ENCODE measurements around the gene TSPAN18.
A peak's percentile ranks its signal among the peaks of the same experiment; 100 is the strongest.

Gene TSPAN18

DNA sequence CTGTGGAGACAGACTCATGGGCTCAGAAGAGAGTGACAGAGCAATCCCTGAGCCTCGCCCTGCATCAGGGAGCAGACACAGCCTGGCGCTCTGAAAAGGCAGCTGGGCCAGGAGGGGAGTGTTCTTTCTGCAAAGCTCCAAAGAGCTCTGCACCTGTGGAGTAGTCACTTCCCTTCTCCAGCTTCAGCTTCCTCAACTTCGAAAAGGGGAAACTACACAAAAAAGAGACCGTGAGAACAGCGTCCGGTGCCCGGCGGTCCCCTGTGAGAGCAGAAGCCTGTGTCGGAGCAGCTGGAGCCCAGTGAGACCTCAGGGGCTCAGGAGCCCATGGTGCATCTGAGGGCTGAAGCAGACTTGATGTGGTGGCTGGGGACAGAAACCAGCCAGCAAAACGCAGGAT is 188.9 kb downstream of the TSPAN18 start:
- DNase-seq (ENCODE audit: low read depth in 2 of 2) = no peak

DNA sequence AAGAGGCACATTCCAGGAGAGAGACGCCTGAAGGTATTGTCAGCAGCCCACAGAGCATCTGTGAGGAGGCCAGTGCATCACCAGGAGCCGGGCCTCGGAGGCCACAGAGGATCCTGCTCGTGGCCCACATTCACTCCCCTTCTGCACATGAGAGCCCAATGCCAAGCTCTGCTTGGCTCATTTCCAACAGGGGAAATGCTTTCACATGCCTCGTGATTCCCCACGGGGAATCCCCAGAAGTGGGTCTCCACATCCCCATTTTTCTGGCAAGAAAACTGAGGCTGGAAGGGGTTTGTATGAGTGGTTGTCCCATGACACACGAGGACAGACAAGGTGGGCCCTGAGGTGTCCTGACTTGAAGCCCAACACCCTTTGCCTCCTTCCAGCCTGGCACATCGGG is 189.6 kb downstream of the TSPAN18 start:
- no peak for DNase-seq (ENCODE audit: low read depth in 2 of 2)

DNA sequence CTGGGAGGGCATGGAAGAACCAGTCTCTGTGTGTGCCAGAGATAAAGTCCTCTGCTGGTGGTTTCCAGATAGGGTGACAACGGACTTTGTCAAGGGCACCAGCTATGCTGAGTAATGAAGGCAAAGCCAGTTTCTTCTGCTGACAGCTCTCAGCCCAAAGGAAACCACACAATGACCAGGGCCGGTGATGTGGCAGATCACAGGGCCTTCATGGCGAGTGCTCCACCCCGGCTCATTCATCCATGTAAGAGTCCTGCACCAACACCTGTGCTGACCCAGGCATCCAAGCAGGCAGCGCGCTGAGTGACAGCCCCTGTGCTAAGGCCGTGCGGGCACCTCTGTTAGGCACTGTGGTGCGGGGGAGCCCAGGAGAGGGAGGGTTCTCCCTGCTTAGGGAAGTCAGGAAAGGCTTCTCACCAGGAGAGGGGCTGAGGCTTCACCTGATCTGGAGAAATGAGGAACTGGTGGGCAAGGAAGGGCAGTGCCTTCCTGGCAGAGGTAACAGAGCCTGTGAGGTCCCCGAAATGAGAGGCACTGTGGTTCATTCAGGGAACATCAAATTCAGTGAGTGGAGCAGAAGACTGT is 190.1 kb downstream of the TSPAN18 start:
- no peak for DNase-seq (ENCODE audit: low read depth in 2 of 2)

DNA sequence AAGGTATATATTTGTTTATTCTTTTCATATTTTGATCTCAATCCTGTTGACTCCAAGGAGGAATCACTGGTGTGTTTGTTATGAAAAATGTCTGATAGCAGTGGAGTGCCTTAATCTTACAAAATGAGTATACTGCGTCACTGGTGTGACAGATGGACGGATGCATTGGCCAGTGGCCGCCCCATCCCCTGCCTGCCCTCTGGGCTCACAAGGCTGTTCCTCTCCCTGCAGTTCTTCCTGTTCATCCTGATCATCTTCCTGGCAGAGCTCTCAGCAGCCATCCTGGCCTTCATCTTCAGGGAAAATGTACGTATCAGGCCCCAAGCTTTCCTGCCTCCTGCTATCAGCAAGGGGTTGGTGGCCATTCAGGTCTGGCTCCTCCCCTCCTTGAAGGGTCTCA is 191.0 kb downstream of the TSPAN18 start:
- DNase-seq (ENCODE audit: low read depth in 2 of 2) = no peak

DNA sequence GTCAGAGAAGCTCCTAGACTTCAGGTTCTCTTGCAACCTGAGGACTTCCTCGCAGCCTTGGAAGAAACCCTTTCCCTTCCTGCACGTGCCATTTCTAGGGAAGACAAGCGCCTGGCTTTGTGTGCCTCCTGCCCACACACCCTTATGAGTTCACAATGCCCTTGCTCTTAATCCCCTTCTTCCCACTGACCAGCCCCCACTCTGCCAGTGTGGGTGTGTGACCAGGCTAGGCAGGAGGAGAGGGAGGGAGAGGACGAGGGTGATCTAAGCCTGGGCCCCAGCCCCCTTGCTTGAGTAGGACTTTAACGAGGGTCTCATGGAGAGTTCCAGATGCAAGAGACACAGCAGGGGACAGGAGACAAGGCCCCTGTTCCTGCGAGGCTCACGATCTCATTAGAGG is 193.7 kb downstream of the TSPAN18 start:
- DNase-seq (ENCODE audit: low read depth in 2 of 2) = no peak

DNA sequence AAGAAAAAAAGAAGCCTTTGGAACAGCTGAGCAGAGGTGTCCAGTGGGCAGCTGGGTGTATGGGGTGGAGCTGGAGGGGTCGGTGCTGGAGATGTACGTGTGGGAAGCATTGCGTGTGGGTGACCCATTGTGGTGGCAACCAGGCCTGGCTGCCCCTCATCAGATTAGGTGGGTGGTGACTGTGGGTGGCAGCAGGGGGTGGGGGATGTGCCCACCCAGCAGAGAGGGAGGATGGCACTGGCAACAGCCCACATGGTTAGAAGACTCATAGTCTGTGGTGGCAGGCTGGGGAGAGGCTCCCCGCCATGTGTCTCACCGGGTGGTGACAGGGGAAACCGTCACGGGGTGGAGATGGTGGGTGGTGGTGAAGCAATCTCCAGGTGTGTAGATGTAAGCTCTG is 196.4 kb downstream of the TSPAN18 start:
- no peak for DNase-seq (ENCODE audit: low read depth in 2 of 2)

DNA sequence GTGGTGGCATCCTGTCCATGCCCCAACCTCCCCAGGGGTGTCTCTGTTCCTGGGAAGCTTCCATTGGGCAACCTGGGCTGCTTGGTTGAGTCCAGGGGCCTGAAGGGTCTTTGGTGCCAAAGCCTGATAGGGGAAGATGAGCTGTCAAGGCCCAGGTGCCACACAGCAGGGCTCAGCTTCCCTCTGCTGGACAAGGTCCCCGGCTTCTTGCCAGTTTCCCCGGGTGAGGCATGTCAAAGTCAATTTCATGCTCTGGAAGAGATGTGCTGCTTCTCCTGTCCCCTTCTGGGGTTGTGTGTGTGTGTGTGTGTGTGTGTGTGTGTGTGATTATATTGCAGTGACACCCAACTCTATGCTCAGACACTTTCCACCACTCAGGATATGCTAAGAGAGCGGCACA is 197.0 kb downstream of the TSPAN18 start:
- DNase-seq (ENCODE audit: low read depth in 2 of 2) = no peak

DNA sequence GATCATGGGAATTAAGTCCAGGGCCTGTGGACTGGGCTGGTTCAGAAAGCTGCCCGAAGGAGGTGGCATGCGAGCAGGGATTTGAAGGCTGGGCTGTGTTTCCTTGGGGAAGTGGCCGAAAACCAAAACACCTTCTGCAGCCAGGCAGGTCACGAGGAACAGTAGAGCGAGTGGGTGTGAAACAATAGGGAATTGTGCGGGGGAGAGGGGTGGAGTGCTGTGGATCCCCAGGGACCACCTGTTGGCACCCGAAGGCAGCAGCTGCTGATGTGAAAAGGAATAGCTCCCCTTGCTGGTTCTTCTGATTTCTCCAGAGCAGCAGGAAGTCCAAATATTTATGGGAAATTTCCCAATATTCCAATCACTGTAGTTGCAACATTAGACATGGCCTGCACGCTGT is 199.3 kb downstream of the TSPAN18 start:
- no peak for DNase-seq (ENCODE audit: low read depth in 2 of 2)

DNA sequence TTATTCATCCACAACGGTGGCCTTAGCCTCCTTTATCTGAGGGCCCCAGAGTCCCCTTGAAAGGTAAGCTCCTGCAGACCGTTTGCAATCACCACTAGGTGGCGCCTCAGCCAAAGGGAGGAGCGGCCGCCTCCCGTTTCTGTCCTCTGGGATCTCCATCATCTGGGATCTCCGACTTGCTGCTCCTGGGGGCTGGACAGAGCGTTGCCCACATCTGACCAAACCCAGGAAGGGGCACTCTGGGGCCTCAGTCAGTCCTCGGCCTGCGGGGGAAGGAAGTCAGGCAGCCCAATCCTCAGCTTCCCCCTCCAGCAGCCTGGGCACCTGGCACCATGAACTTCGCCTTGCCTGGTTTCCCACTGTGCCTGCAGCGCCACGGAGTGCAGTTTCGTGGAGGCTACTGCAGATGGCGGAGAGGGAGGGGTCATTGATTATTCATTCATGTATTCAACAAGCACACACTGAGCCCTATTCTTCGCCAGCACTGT is 200.5 kb downstream of the TSPAN18 start:
- DNase-seq (ENCODE audit: low read depth in 2 of 2) = peak in 1 of 2 donors; percentile 49

DNA sequence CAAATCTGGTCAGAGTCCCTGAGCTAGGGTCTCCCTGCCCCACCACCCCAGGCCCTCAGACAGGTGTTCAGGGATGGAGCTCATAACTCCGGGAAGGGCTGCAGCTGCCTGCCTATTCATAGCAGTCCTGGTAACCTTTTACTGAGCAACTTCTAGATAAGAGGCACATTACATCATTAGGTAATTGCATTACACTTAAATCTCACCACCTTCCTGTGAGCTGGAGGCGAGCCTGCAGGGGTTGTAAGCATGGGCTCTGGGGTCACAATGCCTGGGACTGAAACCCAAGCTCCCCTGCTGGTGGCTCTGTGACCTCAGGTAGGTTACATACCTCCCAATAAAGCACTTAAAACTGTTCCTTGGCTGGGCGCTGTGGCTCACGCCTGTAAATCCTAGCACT is 201.4 kb downstream of the TSPAN18 start:
- no peak for DNase-seq (ENCODE audit: low read depth in 2 of 2)

DNA sequence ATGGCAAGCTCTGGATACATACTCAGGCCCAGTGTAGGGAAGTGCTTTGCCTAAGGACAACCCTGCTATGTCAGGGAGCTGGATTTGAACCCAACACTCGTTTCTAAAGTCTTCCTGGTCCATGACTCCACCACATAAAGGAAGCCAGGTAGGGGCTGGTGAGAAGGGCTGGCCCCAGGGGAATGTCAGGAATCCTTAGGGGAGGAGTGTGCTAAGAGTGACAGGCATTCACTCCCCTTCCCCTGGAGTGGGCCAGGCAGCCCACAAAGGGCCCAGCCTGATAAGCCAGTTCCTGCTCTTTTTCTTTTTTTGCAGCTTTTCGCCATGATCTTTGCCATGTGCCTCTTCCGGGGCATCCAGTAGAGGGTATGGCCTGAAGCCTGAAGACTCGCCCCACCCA is 202.1 kb downstream of the TSPAN18 start:
- DNase-seq (ENCODE audit: low read depth in 2 of 2) = no peak

DNA sequence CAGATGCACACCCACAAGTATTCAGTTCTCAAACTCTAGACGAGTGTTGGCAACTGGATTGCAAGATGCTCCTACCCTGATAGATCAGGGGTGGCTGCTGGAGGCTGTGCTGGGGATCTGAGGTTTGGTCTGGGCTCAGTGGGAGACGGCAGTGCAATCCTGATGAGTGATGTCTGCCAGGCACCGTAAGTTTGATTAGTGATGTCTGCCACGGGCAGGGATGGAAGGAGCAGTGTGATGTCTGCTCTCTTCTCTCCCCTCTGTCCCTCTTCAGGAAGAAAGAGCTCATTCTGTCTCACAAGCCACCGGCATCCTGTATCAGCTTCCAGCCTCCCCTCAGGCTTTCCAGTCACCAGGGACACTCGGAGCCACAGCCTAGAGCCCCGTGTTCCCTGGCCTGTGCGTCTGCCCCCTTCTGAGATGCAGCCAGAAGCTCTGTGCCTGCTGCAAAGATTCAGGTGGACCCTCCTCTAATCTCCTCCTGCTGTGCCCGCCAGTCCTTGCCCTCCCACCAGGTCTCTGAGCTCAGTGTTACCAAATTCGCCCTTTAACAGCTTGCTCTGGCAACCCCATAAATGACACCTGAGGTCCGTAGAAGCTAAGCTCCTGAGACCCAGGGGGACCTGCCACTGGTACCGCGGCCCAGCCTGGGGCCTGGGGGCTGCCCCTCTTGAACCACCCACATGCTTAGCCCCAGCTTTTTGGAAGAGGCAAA is 204.0 kb downstream of the TSPAN18 start:
- no peak for DNase-seq (ENCODE audit: low read depth in 2 of 2)

DNA sequence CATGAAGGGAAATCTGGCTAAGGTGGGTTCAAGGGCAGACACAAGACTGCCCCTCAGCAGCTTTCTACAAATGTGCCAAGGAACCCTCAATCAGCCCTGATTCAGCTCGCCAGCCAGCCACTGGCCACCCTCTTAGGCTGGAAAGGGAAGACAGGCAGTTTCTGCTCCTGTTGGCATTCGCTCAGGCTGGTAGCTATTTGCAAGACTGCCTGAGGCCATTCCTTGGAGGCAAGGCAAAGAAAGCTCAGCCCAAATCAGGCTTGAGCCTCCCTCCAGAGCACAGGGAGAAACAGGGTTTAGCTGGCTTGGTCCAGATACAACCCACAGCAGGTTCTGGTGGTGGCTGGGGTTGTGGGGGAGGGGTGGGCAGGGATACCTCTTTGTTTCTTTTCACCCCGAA is 204.7 kb downstream of the TSPAN18 start:
- DNase-seq (ENCODE audit: low read depth in 2 of 2) = no peak

DNA sequence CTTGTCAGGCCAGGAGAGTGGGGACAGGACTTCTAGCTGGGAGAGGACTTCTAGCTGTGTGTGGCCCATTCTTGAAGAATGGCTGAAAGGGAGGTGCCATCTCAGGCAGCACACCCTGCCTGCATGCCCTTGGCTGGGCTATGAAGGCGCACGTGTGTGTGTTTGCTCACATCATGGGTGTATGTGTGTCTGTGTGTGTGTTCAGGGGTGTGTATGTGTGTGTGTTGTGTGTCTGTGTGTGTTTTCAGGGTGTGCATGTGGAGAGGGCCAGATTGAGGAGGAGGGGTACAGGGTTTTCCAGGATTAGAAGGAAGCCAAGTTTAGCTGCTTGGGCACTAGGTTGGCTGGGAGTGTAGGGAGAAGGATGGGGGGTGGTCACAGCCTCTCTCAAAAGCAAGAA is 207.3 kb downstream of the TSPAN18 start:
- DNase-seq (ENCODE audit: low read depth in 2 of 2) = no peak

DNA sequence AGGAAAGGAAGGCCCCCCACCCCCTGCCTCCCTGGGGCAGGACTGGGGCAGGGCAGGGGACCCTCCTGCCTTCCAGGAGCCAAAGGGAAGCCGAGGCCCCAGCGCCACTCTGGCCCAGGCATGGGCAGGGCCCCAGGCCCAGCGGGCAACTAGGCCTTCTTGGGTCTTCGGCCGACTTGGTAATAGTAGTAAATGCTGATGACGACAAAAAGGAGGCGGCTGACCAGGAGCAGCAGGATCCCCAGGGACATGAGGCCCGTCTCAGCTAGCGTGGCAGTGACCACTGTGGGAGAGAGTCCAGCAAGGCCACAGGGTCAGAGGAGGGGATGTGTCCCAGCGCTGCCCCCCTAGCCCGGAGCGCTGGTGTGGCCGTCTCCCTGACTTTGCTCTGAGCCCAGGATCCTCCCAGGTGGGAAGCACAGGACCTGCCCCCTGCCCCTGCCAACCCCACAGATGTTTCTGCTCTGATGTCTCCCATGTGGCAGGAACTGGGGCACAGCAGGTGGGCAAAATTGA is 208.0 kb downstream of the TSPAN18 start:
- no peak for DNase-seq (ENCODE audit: low read depth in 2 of 2)

DNA sequence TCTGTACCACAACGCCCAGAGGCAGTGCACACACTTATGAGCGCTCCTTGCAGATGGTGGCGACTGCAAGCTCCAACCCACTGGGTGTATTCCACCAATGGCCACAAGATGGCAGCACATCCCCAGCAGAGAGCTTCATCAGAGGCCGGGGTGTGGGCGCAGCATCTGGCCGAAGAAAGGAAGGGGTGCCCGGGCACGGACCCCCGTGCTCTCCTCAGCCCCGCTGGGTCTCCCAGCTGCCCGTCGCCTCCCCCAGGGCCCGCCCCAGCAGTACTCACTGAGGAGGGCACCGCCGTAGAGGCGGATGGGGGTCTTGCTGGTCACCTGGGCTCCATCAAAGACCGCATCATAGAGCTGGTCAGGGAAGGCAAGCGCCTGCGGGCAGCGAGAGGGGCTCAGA is 209.8 kb downstream of the TSPAN18 start:
- peak; percentile 67 to 73 for DNase-seq (ENCODE audit: low read depth in 2 of 2)

DNA sequence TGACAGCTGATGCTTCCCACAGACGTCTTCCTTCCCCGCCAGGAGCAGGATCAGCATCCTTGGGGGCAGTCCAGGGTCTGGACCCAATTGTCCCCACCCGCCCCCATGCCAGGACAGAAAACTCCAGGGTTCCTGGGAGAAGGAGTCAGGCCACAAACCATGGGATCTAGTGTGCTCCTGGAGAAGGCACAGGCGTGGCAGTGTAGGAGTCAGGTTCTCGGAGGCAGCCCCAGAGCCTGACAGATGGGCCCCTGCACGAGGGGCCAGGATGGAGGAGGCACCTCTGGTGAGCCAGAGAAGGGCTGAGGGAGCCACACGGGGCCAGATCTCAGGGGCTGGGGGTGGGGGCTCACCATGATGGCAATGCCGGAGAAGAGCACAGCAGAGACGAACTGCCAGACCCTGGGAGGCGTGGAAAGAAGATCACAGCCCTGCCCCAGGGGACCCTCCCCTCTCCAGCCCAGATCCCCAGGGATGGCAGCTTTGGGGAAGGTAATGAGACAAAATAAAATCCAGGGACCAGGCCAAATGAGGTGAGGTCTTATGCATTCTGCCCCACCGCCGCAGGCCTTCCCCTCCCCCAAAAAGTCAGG is 210.3 kb downstream of the TSPAN18 start:
- no peak for DNase-seq (ENCODE audit: low read depth in 2 of 2)

DNA sequence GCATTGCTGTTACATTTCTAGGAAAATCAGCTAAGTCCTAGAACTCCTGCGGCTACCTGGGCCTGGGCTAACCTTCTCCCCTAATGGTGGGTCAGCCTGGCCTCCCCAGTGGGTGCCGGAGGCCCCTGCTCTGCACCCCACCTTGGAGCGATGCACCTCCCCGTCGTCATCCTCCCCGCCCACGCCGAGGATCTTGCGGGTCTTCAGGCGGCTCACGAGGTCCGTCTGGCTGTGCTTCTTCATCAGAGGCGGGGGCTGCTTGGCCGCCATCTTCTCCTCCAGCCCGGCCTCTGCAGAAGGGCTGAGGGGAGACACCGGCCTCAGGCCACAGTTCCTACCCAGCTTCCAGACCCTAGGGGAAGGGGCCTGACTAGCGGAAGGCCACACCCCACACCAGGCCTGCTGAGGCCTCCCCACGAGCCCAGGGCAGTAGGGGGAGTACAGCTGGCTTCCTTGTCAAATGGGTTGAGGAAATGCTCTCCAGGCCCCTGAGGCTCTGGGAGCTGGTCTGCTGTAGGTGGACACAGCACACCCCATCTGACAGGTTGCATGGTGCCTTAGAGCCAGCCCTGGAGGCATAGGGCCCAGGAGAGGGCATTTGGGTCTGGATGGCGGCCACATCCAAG is 211.4 kb downstream of the TSPAN18 start:
- no peak for DNase-seq (ENCODE audit: low read depth in 2 of 2)

DNA sequence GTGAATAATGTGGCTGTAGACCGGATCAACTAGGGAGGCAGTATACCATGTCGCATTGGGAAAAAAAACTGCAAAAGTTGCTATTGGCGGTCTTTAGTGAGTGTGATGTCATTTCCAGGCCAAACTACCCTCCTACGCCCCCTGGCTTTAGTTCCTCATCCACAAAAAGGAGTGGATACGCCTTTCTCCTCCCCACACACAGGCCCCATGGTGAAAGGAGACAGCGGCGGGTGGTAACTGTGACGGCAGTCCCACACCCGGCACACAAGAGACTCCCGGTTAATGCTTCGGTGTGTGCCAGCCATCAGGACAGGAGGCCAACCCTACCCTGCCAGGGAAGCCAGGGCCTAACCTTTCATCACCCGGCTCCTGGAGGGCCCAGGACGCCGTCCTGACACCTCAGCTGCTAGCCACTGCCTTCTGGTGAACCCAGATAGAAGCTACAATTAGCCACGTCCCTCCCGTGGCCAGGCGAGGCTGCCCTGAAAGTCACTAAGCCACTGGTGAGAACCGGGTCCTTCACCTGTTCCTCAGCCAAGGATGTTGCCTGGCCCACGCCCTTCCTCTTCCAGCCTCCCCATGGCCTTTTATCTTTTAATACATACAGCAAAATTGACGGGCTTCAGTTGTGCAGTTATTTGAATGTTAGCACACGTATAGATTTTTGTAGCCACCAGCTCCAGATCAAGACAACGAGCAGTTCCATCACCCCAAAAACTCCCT is 213.1 kb downstream of the TSPAN18 start:
- no peak for DNase-seq (ENCODE audit: low read depth in 2 of 2)

DNA sequence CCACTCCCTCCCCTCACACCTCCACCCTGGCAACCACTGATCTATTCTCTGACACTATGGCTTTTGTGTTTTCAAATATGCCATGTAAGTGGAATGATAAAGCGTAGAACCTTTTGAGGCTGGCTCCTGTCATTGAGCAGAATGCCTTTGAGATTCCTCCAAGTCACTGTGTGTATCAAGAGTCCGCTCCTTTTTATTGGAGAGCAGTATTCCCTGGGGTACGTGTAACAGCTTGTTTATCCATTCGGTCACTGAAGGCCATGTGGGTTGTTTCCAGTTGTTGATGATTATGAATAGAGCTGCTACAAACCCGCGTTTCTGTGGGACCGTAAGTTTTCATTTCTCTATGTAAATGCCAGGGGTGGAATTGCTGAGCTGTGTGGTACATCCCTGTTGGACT is 213.6 kb downstream of the TSPAN18 start:
- DNase-seq (ENCODE audit: low read depth in 2 of 2) = no peak

DNA sequence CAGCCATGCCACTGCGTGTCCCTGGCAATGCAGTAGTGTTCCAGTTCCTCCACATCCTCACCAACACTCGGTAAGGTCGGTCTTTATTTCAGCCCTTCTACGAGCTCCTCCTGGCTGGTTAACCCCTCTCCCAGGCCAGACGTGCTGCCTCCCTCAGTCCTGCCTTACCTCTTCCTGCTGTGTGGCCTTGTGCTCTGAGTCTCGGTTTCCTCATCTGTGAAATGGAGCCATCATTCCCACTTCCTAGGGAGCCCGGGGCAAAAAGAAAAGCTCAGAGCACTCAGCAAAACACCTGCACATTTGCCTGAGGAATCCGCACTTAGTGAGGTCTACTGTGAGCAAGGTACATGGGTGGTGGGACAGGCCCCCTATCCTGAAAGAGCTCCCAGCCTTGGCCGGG is 214.1 kb downstream of the TSPAN18 start:
- DNase-seq (ENCODE audit: low read depth in 2 of 2) = no peak

Data from stimulated activated CD4-positive, alpha-beta T cell treated with anti-CD3 and anti-CD28 coated beads, Interleukin-15, amount 100 ng/mL, for 48 hours (primary cell).